GM19463 (cell line): ENCODE results near the gene DNAH17.

Experiments
- ATAC-seq: cut with Tn5 transposase; IDR thresholded peaks from one replicate; pipeline ENCODE4 v1.9.1; 2021; ENCODE audit warnings: mild to moderate bottlenecking, moderate library complexity; ENCODE audit not compliant: unreplicated experiment

Gene DNAH17

GRCh38 chr17:78550464-78550863, 26.7 kb downstream of the DNAH17 start:
- ATAC-seq = no peak

GRCh38 chr17:78548725-78549124, 28.5 kb downstream of the DNAH17 start:
- no peak for ATAC-seq

DNA sequence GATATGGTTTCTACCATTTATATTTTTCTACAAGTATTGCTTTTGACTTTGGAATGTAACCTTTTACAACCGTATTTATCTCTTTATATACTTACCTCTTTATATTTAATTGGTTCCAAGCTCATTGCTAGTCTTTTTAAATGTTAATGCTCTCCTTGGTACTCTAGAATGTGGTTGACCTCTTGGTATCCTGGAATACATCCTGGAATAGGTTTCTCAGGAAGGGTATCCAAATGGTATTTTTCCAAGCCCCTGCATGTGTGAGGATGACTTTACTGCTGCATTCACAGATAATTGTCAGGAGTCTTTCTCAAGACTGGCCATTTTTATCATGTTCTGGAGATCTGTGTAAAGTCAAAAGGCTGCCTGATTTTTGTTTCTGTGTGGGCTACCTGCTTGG, 30.2 kb downstream of the DNAH17 start:
- ATAC-seq = no peak

- ATAC-seq = no peak
Observed at GRCh38 chr17:78546476-78546875, 30.7 kb downstream of the DNAH17 start.

- ATAC-seq = no peak
Observed at GRCh38 chr17:78544881-78545755, 32.1 kb downstream of the DNAH17 start.

- no peak for ATAC-seq
Observed at GRCh38 chr17:78541488-78542206, 35.5 kb downstream of the DNAH17 start.

GRCh38 chr17:78539781-78540180, 37.4 kb downstream of the DNAH17 start:
- ATAC-seq = no peak

DNA sequence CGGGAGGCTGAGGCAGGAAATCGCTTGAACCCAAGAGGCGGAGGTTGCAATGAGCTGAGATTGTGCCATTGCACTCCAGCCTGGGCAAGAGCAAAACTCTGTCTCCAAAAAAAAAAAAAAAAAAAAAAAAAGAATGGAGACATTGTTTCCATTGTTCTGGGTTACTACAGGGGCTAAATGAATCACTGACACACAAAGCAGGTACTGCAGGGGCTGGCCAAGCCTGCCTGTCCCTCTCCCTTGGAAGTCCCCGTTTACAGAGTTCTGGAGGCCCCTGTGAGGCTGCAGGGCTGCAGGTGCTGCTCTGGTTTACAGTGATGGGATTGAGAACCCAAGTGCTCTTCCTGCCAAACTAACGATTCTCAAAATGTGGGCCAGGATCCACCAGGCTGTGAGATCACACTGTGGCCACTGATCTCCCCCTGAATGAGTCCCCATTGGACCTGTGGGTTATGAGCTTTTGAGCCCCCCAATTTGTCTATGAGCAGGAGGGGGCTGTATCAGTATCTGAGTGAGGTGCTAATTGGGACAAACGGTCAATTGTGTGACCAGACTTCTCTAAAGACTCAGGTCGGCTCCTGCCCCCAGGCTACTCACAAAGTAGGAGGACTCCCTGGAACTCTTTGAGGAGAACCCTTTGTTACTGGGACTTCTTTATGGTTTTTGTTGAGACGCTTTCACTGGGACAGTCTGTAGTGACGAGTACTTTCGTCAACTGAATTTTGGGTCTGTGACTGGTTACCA, 39.0 kb downstream of the DNAH17 start:
- ATAC-seq = no peak

GRCh38 chr17:78537217-78537860, 39.9 kb downstream of the DNAH17 start:
- ATAC-seq = no peak

DNA sequence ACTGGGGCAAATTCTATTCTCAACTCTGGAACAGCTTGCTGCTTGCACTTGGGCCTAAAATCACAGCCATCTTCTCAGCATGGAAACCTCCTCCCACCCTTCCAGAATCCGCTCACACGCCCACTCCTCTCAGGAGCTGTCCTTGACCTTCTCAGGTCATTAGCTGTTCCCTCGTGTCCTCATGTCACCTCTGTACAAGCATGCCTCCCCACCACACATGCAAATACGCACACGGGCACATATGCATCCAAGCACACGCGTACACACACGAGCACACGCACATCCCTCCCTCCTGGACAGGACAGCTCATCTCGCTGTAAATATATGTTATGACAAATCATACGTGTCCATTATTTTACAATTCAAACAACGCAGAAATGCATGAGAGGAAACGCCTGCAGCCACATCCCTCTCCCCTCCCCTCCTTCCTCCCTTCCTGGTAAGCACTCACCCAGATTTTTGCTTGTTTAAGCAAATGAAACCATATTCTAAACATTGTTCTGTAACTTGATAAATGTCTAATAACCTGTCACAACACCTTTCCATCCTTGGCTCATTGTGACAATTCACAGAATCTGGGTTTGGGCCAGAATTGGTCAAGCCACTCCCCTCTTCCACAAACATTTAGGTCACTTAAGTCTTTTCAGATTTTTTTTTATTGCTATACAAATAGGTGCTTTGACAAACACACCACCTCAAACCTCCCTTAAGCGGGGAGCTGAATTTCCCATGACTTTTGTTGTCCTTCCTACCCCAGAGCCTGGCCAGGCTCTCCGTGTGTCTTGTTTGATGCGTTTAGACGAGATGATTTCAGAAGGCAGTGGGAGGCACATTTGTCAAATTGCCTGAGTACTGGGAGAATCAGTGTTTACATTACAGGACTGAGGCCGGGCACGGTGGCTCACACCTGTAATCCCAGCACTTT, 41.7 kb downstream of the DNAH17 start:
- no peak for ATAC-seq

GRCh38 chr17:78534492-78535272, 42.5 kb downstream of the DNAH17 start:
- no peak for ATAC-seq

DNA sequence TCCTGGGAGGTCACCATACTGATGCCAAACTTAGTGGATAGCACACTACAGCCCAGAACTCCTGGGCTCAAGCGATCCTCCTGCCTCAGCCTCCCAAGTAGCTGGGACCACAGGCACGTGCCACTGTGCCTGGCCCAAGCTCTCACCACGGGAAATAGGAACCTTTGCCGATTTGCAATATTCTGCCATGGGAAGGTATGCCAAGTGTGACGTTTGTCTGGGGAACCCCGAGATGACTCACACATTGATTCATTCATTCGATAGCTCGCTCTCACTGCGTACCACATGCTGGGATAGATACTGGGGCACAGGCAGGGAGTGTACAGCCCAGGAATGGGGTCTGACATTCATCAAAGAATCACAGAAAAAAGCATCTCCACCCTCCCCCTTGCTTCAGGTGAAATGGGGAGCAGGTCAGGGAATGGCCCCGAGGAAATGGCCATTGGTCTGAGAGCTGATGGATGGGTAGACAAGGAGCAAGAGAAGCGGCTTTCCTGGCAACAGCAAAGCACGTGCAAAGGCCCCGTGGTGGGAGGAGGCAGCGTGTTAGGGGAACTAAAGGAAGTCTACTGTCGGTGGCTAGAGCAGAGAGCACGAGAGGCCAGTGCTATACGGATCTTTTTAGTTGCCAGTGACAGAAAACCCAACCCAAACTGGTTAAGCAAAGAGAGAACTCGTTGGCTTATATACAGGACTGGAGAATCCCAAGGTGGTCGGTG, 44.1 kb downstream of the DNAH17 start:
- ATAC-seq = no peak

DNA sequence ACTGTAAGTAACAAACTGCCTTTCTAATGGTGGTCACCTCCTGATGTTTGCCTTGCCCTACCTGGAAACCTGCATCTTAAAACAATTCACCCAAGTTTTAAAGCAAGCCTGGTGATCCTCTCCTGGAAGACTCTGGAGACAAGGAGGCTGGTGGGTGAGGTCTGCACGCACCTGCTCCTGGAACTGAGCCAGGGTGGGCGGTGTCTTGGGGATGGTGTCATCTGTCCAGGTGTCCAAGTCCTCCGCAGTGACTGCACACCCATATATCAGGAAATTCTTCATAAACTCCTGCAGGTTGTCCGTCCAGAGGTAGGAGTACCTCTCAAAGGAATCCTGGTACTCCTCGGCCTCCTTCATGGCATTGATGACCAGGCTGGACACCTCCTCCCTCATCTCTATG, 44.9 kb downstream of the DNAH17 start:
- no peak for ATAC-seq

GRCh38 chr17:78530675-78531074, 46.5 kb downstream of the DNAH17 start:
- ATAC-seq = no peak

DNA sequence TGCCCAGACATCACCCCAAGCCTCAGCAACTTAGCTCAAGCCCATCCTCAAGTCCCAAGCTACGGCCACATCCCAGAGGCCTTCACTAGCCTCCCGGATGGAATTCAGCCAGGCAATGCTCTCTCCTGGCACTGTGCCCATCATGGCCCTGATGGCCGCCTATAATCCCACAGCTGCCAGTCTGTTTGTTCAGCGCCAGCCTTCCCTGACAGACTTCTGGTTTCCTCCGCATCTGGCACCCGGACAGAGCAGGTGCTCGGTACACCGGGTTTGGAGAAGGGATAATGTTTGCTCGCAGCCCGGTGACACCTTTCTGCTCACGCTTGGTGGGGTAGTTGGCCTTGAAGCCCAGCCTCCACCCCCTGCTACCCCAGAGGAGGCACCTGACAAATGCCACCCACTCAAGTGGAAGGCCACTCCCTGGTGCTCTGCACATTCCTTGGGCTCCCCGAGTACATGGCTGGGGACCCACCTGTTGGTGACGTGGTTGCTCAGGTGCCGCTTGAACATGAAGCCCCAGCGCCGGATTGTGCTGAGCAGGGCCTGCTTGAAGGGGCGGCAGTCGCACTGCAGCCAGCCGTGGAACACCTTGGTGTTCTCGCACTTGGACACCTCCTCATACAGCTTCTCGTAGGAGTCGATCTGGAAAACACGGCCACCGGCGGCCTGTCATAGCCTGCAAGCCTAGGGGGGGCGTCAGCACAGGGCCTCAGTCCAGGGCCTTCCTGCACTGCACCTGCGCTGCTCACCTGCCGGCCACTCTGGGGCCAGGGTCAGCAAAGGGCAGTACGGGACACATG, 47.1 kb downstream of the DNAH17 start:
- ATAC-seq = no peak

DNA sequence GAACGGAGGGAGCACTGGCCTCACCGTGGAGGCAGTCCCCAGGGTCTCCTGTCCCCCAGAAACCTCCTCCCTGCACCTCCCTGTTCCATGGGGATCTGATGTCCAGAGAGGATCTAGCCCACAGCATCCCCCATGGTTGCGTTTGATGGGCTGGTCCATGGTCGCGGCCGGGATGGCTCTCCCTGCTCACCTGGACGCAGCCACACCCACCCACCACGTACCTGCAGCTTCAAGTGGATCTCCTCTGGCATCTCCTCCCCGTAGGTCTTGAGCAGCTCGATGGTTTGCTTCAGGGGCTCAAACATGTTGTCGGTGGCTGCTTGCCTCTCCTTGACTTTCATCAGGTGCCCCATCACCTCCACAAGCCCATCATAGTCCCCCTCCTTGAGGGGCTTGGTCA, 47.9 kb downstream of the DNAH17 start:
- no peak for ATAC-seq

DNA sequence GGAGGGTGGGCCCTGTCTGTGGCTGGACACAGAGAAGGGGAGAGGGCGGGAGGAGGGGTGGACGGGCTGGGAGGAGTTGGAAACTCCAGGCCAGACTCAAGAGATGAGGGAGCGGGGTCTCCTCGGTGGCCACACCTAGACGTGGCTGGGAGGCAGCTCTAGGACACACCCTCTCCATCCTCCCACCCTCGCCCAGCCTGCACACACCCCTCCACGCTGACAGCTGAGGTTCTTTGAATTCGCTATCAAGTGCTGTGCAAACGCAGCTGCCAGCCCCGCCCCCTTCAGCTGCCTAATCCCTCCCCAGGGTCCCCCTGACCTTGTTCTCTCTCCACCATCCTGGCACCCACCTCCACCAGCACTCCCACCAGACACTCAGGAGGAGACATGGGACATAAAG, 48.7 kb downstream of the DNAH17 start:
- ATAC-seq = no peak

DNA sequence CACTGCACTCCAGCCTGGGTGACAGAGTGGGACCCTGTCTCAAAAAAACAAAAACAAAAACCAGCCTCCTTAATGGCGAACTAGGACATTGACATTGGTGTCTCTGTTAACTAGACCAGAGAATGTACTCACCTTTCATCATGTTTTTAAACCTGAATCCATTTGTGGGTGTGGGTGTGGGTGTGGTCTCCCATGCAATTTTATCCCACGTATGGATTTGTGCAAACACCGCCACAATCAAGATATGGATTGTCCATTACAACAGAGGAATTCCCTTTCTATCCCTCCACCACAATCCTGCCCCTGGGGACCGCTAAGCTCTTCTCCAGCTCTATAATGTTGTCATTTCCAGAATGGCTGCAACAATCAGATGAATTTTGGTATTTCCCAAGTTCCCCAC, 49.9 kb downstream of the DNAH17 start:
- ATAC-seq = no peak
